CD14-positive monocyte (primary cell): ENCODE results near the gene MSANTD3. TPM values are rescaled to one million over a fixed set of nuclear protein-coding genes. Genes with fewer than 3 reads are reported as not detected.

ENCODE experiments used
- DNase-seq, 3 donors: peaks; one replicate each; pipeline ENCODE4 v3.0.0-alpha.2; 2011 to 2022
- H2AFZ ChIP-seq: 2 replicates; pipeline ENCODE4 v1.6.0; 2012; ENCODE audit warnings: mild to moderate bottlenecking, low read depth, low read length, inconsistent platforms; ENCODE audit not compliant: insufficient read depth, poor library complexity, severe bottlenecking
- H3K27ac ChIP-seq, 2 donors: 1 replicate in 1 of 2; 2 replicates in 1 of 2; pipeline ENCODE4 v1.5.1; 2012 to 2013; ENCODE audit warnings: low read length in 2 of 2, control low read depth in 1 of 2, inconsistent platforms in 1 of 2, low read depth in 1 of 2, mild to moderate bottlenecking in 1 of 2
- H3K27me3 ChIP-seq, 2 donors: one replicate each; pipeline versions ENCODE4 v1.6.0 to v1.6.1; 2011 to 2013; ENCODE audit warnings: low read length in 2 of 2; ENCODE audit not compliant: control insufficient read depth in 2 of 2, insufficient read depth in 2 of 2
- H3K36me3 ChIP-seq, 2 donors: replicated peaks in 1 of 2; 1 replicate in 1 of 2; 2 replicates in 1 of 2; pipeline versions ENCODE4 v1.5.1 to v1.6.1; 2012 to 2013; ENCODE audit warnings: low read length in 2 of 2, control low read depth in 1 of 2, inconsistent platforms in 1 of 2, mild to moderate bottlenecking in 1 of 2; ENCODE audit not compliant: insufficient read depth in 2 of 2, control insufficient read depth in 1 of 2
- H3K4me1 ChIP-seq, 2 donors: 1 replicate in 1 of 2; 2 replicates in 1 of 2; pipeline versions ENCODE4 v1.5.1 to v1.6.1; 2012 to 2013; ENCODE audit warnings: low read length in 2 of 2, control low read depth in 1 of 2, inconsistent platforms in 1 of 2, mild to moderate bottlenecking in 1 of 2, moderate library complexity in 1 of 2; ENCODE audit not compliant: insufficient read depth in 2 of 2, control insufficient read depth in 1 of 2
- H3K4me2 ChIP-seq: replicated peaks from 2 replicates; pipeline ENCODE3; 2012; ENCODE audit warnings: low read length, moderate library complexity, mild to moderate bottlenecking; ENCODE audit not compliant: poor library complexity, severe bottlenecking; ENCODE audit errors: extremely low read depth
- H3K4me3 ChIP-seq, 3 experiments: fragments of 200-600 bp in 1 of 3; sonication (generic) in 1 of 3; replicated peaks in 1 of 3; 1 replicate in 2 of 3; 2 replicates in 1 of 3; pipeline ENCODE4 v1.5.1; 2011 to 2013; ENCODE audit warnings: low read length in 3 of 3, mild to moderate bottlenecking in 3 of 3, control low read depth in 2 of 3, low read depth in 2 of 3, inconsistent platforms in 1 of 3, moderate library complexity in 1 of 3
- H3K79me2 ChIP-seq: 2 replicates; pipeline ENCODE4 v1.6.0; 2012; ENCODE audit warnings: mild to moderate bottlenecking, control low read depth, inconsistent platforms, low read length, moderate library complexity; ENCODE audit not compliant: insufficient read depth
- H3K9ac ChIP-seq: 2 replicates; pipeline ENCODE4 v1.6.0; 2017; ENCODE audit warnings: low read length, mild to moderate bottlenecking; ENCODE audit not compliant: insufficient read depth, poor library complexity, severe bottlenecking
- H3K9me3 ChIP-seq, 2 donors: replicated peaks in 1 of 2; 1 replicate in 1 of 2; 2 replicates in 1 of 2; pipeline versions ENCODE4 v1.5.1 to v1.6.1; 2012 to 2013; ENCODE audit warnings: low read length in 2 of 2, control low read depth in 1 of 2; ENCODE audit not compliant: control insufficient read depth in 1 of 2, insufficient read depth in 1 of 2
- H4K20me1 ChIP-seq: 2 replicates; pipeline ENCODE4 v1.6.0; 2012; ENCODE audit warnings: mild to moderate bottlenecking, low read length, control low read depth, moderate library complexity; ENCODE audit not compliant: insufficient read depth
- H3K27ac Mint-ChIP-seq, 7 donors: one replicate each; pipeline ENCODE4 v1.8.0; 2020; ENCODE audit warnings: mild to moderate bottlenecking in 7 of 7, mixed read lengths in 7 of 7, moderate library complexity in 6 of 7, inconsistent platforms in 2 of 7
- H3K27me3 Mint-ChIP-seq, 3 donors: one replicate each; pipeline ENCODE4 v1.8.0; 2021 to 2022; ENCODE audit warnings: low read depth in 3 of 3, mild to moderate bottlenecking in 3 of 3, mixed read lengths in 3 of 3, moderate library complexity in 3 of 3, inconsistent platforms in 1 of 3
- H3K36me3 Mint-ChIP-seq, 2 donors: one replicate each; pipeline ENCODE4 v1.8.0; 2020; ENCODE audit warnings: mixed read lengths in 2 of 2, inconsistent platforms in 1 of 2, mild to moderate bottlenecking in 1 of 2
- H3K4me1 Mint-ChIP-seq: one replicate; pipeline ENCODE4 v1.8.0; 2020; ENCODE audit warnings: mild to moderate bottlenecking, mixed read lengths
- H3K4me3 Mint-ChIP-seq, 2 donors: one replicate each; pipeline ENCODE4 v1.8.0; 2020; ENCODE audit warnings: mild to moderate bottlenecking in 2 of 2, mixed read lengths in 2 of 2, moderate library complexity in 1 of 2
- H3K9me3 Mint-ChIP-seq, 7 donors: one replicate each; pipeline ENCODE4 v1.8.0; 2020 to 2022; ENCODE audit warnings: mixed read lengths in 7 of 7, mild to moderate bottlenecking in 6 of 7, moderate library complexity in 6 of 7, inconsistent platforms in 2 of 7
- WGBS: methylation state at CpG from one replicate; pipeline ENCODE4 v1.1.5; 2013; ENCODE audit warnings: missing lambda C conversion rate; ENCODE audit not compliant: insufficient coverage; 5-methylcytosine and 5-hydroxymethylcytosine counted together
- intact Hi-C, 2 donors: fragments of 100-400 bp; cut with micrococcal nuclease; formaldehyde crosslinking; loops; one replicate each; pipeline versions ENCODE4 v1.15.0 to v1.15.1; 2023
- polyA plus RNA-seq, 3 donors: library from polyadenylated mRNA; depleted of rRNA in 1 of 3; unstranded in 2 of 3; stranded (reverse) in 1 of 3; fragments of 300-500 nt in 2 of 3; fragments of >200 nt in 1 of 3; fragmentation: Illumina TruSeq in 2 of 3; gene quantifications; 1 replicate in 2 of 3; 2 replicates in 1 of 3; pipeline ENCODE4 v1.2.3, GENCODE V29; 2012 to 2021
- TF ChIP-seq, protein P1 (sequence below): fragments of 200-600 bp; IDR thresholded peaks from one replicate; pipeline ENCODE4 v1.8.0; 2022; ENCODE audit warnings: antibody characterized with exemption, mild to moderate bottlenecking

The MSANTD3 gene
- polyA plus RNA-seq, 3 donors = 0.82 to 1.7 (median 1.1) TPM

DNA sequence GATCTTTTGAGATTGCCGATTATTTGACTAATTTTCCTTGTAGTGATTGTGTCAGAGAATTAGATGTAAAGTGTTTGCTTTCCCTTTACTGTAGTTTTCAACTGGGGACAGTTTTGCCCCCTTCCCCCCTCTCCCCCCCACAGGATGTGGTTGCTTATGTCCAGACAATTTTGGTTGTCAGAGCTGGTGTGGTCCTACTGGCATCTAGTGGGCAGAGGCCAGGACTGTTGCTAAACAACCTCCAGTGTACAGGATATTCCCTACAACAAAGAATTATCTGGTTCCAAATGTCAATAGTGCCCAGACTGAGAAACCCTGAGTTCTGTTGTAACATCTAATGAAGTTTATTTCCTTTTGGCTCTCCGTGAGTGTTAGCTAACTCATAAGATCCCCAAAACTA, 66.0 kb downstream of the MSANTD3 start:
- TF ChIP-seq, protein P1, sequence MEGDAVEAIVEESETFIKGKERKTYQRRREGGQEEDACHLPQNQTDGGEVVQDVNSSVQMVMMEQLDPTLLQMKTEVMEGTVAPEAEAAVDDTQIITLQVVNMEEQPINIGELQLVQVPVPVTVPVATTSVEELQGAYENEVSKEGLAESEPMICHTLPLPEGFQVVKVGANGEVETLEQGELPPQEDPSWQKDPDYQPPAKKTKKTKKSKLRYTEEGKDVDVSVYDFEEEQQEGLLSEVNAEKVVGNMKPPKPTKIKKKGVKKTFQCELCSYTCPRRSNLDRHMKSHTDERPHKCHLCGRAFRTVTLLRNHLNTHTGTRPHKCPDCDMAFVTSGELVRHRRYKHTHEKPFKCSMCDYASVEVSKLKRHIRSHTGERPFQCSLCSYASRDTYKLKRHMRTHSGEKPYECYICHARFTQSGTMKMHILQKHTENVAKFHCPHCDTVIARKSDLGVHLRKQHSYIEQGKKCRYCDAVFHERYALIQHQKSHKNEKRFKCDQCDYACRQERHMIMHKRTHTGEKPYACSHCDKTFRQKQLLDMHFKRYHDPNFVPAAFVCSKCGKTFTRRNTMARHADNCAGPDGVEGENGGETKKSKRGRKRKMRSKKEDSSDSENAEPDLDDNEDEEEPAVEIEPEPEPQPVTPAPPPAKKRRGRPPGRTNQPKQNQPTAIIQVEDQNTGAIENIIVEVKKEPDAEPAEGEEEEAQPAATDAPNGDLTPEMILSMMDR = no peak
- no CpG with 5 or more reads among the region's 2 CpGs for WGBS
- H3K9me3 Mint-ChIP-seq = no peaks in the 10 kb centered on the region
- Histone ChIP-seq H2AFZ (no peak overlapping the region), H3K27ac (no peak overlapping the region), H4K20me1 (no peaks in the 10 kb centered on the region), H3K4me2 (no peak overlapping the region), H3K4me1 (no peaks in the 10 kb centered on the region), H3K27me3 (no peaks in the 10 kb centered on the region), H3K9me3 (no peaks in the 10 kb centered on the region), H3K9ac (no peak overlapping the region), H3K79me2 (no peaks in the 10 kb centered on the region), H3K36me3 (no peaks in the 10 kb centered on the region), H3K4me3 (no peak overlapping the region)
- H3K27me3 Mint-ChIP-seq = peaks cover 0 to 4% (median 0%) of the 10 kb centered on the region in 3 donors
- H3K36me3 Mint-ChIP-seq = no peaks in the 10 kb centered on the region
- H3K27ac Mint-ChIP-seq = no peak overlapping the region
- H3K4me1 Mint-ChIP-seq = no peaks in the 10 kb centered on the region
- DNase-seq = no peak
- no peak overlapping the region for H3K4me3 Mint-ChIP-seq
- intact Hi-C loops = no loop called here

DNA sequence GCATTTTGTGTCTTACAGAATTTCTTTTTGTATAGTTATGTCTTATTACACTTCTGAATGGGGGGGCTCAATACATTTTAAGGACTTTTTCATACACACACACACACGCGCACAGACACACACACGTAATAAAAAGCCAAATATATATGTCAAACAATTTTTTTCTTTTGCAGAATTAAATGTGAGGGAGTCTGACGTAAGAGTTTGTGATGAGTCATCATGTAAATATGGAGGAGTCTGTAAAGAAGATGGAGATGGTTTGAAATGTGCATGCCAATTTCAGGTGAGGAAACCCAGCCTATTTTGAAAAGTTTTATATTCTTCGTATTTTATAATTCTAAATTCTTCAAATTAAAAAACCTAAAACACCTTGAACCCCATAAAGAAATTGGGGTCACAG, 71.6 kb downstream of the MSANTD3 start:
- no peak overlapping the region for H2AFZ ChIP-seq
- TF ChIP-seq, protein P1 = no peak
- Mint-ChIP-seq H3K4me1 (no peaks in the 10 kb centered on the region), H3K36me3 (no peaks in the 10 kb centered on the region), H3K9me3 (peaks cover 0 to 2% (median 0%) of the 10 kb centered on the region in 7 donors), H3K27me3 (peaks cover 0 to 4% (median 2%) of the 10 kb centered on the region in 3 donors), H3K27ac (no peak overlapping the region), H3K4me3 (no peak overlapping the region)
- DNase-seq = no peak
- no peaks in the 10 kb centered on the region for H3K79me2 ChIP-seq
- H4K20me1 ChIP-seq = no peaks in the 10 kb centered on the region
- no peaks in the 10 kb centered on the region for H3K9me3 ChIP-seq
- no peak overlapping the region for H3K4me3 ChIP-seq
- no peaks in the 10 kb centered on the region for H3K4me1 ChIP-seq
- H3K27ac ChIP-seq = no peak overlapping the region
- H3K4me2 ChIP-seq = no peak overlapping the region
- no peaks in the 10 kb centered on the region for H3K27me3 ChIP-seq
- intact Hi-C loops = no loop called here
- no peaks in the 10 kb centered on the region for H3K36me3 ChIP-seq
- H3K9ac ChIP-seq = no peak overlapping the region
- WGBS = no CpG with 5 or more reads among the region's 5 CpGs
